Activated CD8-positive, alpha-beta memory T cell treated with anti-CD3 and anti-CD28 coated beads, Interleukin-2, amount 50 U/mL, for 1 hour (primary cell): Measurements from ENCODE around the gene POTEF.
"Not testable (repeated sequence)": the region's sequence is repeated elsewhere in the genome, so short reads cannot be mapped to it uniquely, and the experiment has no call there.

Experiments used
- DNase-seq: peaks from one replicate; pipeline ENCODE4 v3.0.0-alpha.2; 2020; ENCODE audit errors: extremely low read depth

Gene POTEF

DNA sequence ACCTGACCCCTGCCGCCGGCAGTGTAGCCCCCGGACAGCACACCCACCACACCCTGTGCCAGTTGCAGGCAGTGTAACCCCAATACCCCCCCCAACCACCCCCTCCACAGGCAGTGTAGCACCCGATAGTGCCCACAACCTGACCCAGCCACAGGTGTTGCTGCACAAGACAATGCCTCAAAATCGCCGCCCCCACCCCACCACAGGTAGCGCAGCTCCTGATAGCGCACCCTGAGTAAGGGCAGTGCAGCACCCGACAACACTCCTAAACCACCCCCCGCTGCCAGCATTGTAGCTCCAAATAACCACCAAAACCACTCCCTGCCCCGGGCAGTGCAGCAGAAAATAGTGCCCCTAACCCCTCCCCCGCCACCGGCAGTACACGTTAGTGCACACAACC lies 558 bp downstream of the POTEF start:
- DNase-seq = not testable (repeated sequence)

DNA sequence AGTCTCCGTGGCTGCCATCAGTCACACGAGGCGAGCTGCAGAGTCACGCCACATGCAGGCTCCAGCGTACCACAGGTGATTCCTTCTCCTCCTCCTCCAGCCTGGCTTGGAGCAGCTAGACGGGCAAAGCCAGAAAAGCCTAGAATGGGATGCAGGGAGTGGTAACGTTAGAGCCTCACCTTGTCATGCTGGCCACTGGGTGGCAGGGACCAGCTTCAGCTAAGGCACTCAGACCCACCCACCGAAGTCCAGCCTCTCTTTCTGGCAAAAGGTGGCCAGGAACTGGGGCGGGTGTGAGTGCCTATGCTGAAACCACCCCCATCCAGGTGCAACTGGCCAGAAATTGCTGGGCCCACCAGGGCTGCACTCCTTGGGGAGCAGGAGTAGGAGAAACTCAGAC lies 1.3 kb downstream of the POTEF start:
- DNase-seq = not testable (repeated sequence)

DNA sequence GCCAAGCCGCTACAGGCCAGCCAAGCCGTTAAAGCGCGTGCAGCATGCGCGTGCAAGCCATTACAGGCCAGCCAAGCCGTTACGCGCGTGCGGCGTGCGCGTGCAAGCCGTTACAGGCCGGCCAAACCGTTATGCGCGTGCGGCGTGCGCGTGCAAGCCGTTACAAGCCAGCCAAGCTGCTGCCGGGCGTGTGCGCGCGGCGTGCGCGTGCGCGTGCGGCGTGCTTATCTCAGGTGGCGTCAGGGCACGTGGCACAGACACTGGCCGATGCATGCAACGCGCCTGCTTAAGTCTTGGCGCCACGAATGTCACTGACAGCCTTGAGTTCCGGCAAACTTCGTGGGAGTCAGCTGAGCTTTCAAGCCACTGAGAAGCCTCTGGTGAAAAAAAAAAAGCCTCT lies 8.1 kb downstream of the POTEF start:
- DNase-seq = not testable (repeated sequence)

DNA sequence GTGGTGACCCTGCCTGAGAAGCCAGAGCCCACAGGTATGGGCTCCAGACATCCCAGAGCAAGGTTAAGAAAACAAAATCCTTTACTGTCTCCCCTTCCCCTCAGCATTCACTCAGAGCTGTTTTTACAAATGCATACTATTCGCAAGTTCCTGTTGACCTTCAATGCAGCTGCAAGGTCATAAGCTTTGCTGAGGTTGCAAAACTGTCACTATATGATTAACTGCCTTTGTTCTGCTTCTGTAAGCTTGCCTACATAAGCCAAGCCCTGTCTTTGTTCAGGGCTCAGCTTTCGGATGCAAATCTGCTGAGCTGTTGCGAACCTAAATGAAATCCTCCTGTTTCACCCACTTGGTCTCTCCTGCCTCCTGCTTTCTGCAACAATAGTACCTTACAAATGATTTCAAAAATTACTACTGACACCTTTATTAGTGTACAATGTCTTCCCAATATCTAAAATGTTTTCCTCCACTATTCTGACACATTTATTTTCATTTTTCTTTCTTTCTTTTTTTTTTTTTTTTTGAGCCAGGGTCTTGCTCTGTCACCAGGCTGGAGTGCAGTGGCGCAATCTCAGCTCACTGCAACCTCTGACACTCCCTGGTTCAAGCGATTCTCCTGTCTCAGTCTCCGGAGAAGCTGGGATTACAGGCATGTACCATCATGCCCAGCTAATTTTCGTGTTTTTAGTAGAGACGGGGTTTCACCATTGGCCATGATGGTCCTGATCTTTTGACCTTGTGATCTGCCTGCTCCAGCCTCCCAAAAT lies 26.2 kb downstream of the POTEF start:
- DNase-seq = not testable (repeated sequence)

DNA sequence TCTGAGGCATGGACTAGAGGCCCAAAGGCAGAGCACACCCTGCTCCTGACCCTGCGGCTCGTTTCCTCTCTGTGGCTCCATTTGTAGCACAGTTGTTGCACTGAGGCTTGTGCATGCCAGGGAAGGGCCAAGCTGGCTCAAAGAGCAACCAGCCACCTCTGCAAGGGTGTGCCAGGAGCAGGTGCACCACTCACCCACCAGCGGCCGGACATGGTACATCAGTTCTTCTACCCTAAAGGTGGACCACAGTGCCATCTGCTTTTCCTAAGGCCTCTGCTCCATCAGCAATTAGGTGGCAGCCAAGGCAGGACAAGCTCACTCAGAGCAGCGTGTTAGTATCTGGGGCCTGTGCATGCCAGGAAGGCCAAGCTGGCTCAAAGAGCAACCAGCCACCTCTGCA lies 66.4 kb downstream of the POTEF start:
- not testable (repeated sequence) for DNase-seq

DNA sequence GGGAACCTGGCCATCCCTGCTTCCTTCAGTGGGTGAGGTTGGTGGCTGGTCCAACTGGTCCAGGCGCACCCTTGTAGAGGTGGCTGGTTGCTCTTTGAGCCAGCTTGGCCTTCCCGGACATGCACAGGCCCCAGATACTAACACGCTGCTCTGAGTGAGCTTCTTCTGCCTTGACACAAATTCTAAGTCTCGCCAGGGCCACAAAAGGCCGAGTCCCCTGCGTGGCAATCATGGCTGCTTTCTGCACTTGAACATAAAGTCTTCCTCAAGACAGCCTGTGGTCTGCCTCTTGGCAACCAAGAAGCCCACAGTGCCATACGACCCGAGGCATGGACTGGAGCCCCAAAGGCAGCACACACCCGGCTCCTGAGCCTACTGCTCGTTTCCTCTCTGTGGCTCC lies 69.0 kb downstream of the POTEF start:
- not testable (repeated sequence) for DNase-seq

DNA sequence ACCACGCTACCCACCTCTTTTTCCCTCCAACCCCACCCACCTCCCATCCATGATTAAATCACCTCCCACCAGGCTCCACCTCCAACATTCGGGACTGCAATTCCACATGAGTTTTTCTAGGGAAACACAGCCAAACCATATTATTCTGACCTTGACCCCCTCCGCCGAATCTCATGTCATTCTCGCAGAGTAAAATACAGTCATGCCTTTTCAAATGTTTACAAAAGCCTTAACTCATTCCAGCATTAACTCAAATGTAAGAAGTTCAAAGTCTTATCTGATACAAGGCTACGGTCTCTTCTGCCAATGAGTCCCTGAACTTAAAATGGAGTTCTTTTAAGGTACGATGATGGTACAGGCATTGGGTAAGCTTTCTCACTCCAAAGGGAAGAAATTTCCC lies 72.7 kb downstream of the POTEF start:
- not testable (repeated sequence) for DNase-seq

DNA sequence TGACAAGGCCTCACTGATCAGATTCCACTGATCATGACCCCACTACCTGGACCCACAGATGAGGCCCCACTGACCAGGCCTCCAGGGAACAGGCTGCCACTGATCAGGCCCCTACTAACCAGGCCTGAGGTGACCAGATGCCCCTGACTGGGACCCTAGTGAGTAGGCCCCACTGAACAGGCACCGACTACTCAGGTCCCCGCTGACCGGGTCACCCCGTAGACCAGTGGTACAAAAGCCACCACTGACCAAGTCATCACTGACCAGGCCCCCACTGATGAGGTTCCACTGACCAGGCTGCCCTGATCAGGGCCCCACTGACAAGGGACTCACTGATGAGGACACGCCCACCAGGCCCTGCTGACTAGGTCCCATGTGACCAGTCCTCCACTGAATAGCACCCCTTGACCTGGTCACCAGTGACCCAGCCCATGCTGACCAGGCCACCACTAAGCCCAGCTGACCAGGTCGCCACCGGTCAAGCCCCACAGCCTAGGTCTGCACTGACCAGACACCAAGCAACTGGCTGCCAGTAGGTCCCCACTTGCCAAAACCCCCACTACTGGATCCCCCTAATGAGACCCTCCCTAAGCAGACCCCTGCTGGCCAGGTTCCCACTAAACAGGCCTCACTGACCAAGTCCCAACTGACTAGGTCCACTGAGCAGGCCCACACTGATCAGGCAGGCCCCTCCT lies 75.7 kb downstream of the POTEF start:
- DNase-seq = not testable (repeated sequence)

DNA sequence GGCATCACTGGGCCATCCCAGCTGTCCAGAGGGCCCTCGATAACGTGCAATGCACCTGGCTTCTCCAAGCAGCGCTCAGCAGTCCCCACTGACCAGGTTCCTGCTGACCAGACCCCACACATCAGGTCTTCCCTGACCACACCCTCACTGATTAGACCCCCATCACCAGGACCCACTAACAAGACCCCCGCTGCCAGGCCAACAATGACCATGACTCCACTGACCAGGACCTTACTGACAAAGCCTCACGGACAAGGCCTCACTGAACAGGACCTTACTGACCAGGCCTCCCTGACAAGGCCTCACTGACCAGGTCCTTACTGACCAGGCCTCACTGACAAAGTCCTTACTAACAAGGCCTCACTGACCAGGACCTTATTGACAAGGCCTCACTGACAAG lies 76.6 kb downstream of the POTEF start:
- DNase-seq = not testable (repeated sequence)

DNA sequence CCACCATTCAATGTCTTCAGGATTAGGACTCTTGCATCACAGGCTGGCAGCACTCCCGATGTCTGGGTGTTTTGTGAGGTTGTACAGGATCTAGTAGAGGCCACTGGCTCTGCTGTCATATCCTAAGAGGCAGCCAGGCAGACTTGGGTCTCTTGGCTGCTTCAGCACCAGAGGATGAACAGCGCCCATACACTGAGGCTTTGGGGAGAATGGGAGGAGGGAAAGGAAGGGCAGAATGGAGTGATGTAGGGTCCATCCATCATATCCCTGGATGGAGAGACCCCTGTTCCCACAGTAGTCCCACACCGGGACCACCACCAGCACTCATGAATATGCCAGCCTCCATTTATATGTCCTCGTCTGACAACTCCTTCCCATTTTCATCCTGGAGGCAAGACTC lies 80.6 kb downstream of the POTEF start:
- DNase-seq = not testable (repeated sequence)

DNA sequence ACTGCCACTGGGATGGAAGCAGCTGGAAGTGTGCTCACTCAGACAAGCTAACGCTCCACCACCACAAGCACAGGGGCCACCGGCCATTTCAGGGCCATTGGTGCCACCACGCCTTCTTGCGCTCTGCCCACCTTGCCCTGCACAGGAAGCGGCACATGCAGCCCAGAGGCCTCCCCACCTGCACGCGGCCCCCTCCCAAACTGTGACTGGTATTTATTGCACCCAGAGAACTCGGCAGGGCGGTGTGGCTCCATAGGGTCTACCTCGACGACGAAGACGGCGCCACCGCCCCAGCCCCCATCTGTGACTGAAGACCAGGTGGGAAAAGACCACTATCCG lies 90.8 kb downstream of the POTEF start:
- DNase-seq = not testable (repeated sequence)

DNA sequence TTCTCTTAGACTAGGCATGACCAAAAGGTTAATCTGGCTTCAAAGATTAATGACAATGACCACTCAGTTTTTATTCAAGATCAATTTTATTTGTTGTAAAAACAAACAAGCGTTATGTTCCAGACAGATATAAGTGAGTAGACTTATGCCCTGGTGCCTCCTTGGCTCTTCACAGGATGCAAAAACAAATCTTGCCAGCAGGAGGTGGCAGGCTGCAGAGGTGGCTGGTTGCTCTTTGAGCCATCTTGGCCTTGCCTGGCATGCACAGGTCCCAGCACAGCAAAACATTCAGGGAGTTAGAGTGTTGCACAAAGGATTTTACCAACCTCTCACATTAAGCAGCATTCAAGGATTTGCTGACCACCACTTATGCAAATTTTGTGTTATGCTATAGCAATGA lies 103.1 kb downstream of the POTEF start:
- DNase-seq = not testable (repeated sequence)
